Endometrial microvascular endothelial cells (primary cell): ENCODE results near the gene ULK3. TPM values are rescaled to one million over a fixed set of nuclear protein-coding genes. Genes with fewer than 3 reads are reported as not detected.

Source experiments
- in situ Hi-C: cut with HindIII; loops from 2 replicates; pipeline ENCODE4 v1.10.0; 2017; ENCODE audit warnings: low sequenced_read_pairs, low pct_unique_long_range_greater_than_20kb; ENCODE audit errors: inconsistent ontology term
- total RNA-seq: library from RNA; depleted of rRNA; stranded (reverse); fragments of >200 nt; gene quantifications from one replicate; pipeline ENCODE4 v1.2.3, GENCODE V29; 2015; ENCODE audit errors: inconsistent ontology term

ULK3 gene
- total RNA-seq, 1 donor from 2014 or later = 40.2 TPM

DNA sequence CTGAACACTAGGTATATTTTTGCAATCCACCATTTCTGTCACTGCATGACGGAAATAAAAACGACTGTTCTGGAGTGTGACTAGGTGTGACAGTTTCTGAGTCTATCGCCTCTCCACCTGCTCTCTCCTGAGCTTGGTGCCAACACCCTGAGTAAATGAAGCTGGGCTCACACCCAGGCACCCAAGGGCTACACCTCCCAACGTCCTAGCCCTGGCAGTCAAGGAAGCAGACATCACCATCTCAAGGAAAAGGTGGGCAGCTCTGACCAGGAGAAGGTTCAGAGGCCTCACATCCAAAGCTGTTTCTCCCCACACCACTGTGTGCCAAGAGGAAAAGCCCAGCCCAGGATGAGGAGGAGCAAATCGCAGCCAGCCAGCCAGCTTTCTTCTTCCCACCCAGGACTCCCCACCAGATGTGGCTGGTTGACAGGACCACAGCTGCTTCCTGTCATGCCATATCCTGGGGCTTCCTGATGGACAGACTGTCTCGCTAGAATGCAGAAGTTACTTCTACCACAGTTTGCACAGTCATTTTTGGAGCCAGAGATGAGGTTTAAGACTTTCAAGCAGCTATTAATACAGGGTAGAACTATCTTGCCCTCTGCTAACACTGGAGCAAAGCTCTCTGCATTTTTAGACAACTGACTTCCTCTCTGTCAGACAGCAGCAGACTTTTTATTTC lies 26.9 kb upstream of the ULK3 start:
- in situ Hi-C loops = no loop called here

DNA sequence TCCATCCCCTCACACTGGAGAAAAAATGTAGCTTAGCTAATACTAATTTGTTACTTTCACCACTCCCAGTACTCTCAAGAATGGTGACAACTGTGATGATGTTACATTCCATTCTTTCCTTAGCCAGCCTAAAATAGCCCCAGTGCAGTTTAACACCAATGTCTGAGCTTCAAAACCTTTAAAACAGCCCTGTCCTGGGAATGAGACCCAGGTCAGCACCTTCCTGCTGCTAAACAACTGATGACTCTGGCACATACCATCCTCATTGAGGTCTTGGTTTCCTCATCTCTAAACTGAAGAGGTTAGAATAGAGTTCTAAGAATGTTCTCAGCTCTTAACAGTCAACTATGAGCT lies 26.4 kb upstream of the ULK3 start:
- in situ Hi-C loops = no loop called here

DNA sequence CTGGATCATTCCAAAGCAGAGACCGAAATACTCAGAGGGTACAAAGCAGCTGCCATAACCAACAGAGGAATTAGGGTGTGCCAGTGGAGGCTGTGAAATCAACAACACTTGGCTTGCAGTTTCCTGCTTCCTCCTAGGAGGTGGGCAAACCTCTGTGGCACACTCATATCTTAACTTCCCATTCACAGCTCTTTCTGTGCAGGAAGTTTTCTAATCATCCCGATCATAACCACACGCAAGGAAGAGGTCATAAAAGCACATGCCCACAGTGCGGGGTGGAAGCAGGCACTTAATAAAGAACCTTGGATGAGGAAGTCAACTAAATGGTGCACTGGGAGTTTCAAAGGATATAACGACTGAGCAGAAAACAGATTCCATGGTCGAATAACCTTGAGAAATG lies 25.1 kb upstream of the ULK3 start:
- in situ Hi-C loops = no loop called here

DNA sequence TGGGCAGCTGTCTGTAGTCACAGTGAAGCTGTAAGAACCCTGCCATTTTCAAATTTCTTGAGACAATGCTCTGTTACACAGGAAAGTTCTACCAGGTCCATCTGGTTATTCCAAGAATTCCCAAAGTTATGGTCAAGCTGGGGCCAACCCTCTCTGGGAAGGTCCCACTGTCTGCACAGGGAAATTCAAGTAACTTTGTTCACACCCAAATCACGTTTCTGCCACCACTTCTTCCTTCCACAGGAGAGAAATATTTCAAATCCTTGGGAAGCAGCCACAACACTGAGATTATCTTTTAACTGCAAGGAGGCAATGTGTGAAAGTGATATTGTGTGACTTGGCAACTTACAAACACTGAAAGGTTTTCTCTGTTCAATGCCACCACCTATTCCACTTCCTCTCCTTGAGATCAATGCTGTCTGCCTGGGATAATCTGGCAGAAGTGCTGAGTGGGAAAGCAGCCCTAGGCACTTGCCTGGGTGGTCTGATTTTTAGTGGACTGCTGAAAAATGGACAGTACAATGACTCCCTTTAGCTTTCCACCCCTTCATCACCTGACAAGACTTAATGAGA lies 24.6 kb upstream of the ULK3 start:
- in situ Hi-C loops = no loop called here

DNA sequence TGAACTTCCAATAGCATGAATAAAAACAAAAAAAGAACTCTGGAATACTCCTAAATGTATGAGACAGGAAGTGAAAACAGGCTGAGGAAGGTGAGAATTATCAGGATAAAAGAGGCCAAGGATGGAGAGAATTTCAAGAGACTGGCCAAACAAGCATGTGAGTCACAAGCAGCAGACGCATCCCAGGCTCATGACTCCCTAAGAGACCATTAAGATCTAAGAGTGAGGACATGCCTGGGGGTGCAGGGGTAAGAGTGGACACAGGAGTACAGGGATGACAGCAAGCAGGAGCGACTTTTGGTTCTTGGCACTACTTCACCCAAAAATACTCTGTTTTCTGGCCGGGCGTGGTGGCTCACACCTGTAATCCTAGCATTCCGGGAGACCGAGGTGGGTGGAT lies 23.1 kb upstream of the ULK3 start:
- in situ Hi-C loops = no loop called here

DNA sequence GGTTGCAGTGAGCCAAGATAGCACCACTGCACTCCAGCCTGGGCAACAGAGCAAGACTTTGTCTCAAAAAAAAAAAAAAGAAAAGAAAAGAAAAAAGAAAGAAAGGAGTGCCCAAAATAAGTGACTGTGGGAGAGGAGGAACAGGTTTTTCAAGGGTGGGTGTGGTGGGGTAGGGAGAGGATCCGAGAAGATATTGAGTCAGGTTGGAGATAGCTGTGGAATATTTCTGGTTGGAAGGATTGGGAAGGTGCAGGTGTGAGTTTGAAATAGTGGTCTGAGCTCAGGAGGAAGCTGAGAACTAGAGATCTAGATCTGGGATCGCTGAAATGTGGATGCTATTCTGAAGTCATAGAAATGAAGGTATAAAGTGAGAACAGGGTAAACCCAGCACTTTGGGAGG lies 22.4 kb upstream of the ULK3 start:
- in situ Hi-C loops = no loop called here

DNA sequence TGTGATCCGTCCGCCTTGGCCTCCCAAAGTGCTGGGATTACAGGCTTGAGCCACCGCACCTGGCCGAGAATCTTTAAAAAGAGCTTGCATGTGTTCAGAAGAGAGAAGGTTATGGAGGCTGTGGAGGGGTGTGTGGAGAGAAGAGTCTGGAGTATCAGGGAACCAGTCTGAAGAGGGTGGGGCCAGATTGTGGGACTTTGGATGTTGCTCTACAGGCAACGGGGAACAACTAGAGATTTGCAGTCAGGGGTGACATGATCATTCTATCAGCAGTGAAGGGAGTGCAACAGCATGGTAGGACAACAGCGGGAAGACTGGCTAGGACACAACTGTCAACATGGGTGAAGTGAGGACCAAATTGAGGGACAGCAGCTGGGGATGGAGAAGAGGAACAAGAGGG lies 21.3 kb upstream of the ULK3 start:
- in situ Hi-C loops = no loop called here

DNA sequence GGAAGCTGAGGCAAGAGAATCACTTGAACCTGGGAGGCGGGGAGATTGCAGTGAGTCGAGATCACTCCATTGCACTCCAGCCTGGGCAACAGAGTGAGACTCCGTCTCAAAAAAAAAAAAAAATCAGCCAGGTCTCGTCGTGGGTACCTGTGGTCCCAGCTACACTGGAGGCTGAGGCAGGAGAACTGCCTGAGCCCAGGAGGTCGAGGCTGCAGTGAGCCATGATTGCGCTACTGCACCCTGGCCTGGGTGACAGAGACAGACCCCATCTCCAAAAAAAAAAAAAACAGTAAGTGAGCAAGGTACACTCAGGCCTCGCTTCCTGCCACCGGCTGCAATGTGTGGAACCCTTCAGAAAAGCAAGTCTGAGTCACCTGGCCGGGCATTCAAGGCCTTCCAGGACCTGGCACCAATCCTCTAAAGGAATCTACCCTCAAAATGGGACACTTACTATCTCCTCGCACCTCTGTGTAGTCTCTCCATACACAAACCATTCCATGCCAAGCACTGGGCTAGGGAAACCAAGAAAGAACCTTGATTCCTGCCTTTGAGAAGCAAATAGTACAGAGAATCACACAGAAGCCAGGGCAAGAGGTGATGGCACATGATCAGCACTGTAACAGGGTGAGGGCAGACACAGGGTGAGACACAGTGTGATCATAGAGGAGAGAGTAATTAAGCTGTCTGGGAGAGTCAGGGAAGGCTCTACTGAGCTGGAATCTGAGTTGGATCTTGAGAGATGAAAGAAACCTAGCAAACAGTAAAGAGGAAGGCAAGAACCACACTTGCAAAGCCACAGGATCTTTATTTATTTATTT lies 20.5 kb upstream of the ULK3 start:
- in situ Hi-C loops = no loop called here

DNA sequence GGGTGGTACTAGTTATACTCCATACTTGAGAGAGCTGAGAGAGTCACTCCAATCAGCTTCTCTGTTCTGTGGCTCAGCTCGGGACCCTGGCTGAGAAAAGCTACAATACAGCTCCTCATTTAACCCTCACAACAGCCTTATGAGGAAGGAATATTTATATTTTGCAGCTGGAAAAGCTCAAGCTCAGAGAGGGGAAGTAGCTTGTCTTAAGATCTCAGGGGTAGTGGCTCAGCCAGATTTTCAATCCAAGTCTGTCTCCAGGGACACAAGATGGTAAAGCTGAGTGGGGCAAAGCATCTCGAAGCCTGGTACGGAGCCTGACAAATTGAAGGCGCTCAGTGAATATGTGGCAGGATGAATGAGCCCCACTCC lies 15.4 kb upstream of the ULK3 start:
- in situ Hi-C loops = no loop called here

DNA sequence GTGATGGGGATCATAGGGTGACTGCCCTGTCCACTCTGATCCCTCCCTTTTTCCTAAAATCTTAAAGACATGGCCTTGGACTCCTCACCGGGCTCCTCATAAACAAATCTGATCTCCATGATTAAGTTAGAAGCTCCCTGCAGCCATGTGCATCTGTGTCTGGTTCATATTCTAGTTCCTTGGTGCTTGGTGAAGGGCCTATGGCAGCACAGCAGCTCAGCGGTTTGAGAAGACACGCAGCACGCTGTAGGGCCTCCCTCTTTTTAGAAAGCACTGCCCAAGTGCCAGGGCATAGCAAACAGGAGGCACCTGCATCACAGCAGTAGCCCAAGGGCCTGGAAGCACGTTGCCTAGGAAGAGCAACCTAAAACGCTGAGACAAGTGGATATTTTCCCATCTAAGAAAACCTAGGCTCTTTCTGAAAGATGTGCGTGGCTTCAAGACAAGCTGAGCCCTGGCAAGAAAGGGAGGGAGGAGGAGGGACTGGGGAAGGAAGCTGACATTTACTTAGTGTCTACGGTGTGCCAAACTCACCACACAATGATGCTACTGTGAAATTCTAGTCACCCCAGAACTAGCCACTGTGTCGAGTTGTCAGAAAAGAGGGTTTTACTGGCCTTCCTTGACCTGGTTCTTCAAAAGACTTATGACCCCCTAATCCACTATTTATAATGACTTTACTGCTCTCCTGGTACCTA lies 14.9 kb upstream of the ULK3 start:
- in situ Hi-C loops = no loop called here

DNA sequence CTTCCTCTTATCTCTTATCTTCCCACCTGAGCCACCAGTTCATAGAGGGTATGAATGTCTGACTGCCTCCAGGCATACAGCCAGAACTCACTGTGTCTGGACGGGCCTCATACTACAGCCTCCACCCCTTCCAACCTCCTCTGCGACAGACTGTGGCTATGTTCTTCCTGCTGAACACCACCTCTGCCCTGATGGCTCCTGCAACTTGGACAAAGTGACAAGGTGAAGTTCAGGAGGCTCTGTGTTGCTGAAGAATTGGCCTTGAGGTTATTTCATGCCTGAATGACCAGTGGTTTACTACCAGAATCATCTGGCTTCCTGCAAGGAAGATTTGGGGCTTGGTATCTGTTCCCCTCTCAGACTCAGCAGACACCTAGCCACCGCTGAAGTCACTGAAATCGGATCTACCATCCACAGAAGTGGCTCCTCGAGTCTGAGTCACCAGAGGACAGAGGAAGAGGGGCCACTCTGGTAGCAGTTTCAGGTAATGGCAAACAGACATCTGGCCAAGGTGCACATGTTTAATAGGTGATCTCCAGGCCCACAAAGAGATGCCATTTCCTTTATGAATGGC lies 14.2 kb upstream of the ULK3 start:
- in situ Hi-C loops = no loop called here

DNA sequence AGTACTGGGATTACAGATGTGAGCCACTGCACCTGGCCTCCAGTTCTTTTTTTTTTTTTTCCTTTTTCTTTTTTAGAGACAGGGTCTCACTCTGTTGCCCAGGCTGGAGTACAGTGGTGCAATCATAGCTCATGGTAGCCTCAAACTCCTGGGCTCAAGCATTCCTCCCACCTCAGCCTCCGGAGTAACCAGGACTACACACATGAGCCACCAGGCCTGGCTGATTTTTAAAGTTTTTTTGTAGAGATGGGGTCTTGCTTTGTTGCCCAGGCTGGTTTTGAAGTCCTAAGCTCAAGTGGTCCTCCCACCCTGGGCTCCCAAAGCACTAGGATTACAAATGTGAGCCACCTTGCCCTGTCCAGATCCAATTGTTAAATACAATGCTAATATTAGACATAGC lies 13.6 kb upstream of the ULK3 start:
- in situ Hi-C loops = no loop called here

DNA sequence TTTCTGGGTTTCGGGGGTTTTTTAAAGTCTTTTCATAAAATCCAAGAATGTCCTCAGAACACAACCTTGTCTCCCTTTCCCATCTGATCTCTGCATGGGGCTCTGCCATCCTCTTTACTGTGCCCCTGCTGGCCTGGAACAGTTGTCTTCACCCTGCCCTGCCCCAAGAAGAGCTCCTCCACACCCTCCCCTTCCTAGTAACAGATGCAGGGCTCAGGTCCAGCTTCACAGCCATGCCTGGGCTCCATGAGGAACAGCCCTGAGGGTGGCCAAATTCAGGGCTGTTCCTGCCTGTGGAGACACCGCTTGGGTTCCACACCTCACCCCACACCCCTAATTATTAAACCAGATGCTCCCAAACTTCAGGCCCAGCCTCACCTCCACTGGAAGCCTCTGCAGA lies 12.9 kb upstream of the ULK3 start:
- in situ Hi-C loops = no loop called here

DNA sequence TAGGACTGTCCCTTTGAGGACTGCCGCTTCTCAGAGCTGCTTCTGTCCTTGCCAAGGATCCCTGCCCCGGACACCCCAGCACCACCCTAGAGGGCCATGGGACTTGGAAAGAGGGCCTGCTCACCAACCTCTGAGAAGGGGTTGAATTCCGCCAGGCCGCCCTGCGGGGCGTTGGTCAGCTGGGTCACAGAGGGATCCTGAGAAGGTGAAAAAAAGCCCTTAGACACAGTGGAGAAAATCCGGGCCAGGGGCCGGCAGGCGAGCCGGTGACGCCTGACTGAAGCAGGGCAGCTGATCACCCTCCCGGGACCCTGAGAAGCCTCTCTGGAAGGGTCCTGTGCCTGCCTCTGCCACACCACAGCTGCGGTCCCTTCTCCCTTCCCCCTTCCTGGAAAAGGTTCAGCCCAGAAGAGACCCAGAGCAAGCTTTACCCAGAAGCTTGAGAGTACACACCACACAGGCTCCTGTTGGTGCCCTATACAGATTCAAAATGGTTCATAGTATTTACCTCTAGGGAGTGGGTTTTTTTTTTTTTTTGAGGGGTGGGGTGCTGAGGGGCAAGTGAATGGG lies 11.6 kb upstream of the ULK3 start:
- in situ Hi-C loops = no loop called here

DNA sequence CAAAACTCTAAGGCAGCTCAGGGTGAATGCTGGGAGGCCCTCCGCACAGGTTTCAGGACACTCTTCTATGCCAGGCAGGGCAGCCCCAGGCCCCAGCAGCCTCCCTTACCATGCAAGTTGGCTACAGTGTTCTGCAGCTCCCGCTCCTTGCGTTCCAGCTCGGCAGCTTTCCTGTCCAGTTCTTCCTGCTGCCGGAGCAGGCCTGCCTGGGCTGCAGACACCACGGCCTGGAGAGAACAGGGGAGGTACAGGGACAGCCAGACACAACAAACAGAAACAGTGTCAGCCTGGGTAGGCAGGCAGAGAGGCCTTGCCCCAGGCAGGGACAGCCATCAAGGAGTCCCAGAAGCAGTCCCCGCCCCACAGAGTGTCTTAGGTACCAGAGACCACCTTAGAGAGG lies 9.0 kb upstream of the ULK3 start:
- in situ Hi-C loops = no loop called here

DNA sequence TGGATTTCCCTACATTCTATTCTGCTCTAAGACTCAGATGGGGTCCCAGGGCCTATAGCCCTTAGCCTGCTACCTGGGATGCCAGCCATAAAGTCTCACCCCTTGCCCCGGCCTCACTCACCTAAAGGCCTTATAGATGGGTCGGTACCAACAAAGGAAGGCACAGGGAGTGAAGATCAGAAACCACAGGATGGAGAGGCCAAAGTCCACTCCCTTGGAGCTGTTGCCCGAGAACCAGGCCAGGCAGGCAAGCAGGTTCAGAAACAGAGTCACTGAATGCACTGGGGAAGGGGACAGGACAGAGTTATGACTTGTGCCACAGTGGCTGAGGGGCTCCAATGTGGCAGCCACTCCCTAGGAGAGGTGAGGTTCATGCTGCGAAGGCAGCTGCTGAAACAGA lies 7.4 kb upstream of the ULK3 start:
- in situ Hi-C loops = no loop called here

DNA sequence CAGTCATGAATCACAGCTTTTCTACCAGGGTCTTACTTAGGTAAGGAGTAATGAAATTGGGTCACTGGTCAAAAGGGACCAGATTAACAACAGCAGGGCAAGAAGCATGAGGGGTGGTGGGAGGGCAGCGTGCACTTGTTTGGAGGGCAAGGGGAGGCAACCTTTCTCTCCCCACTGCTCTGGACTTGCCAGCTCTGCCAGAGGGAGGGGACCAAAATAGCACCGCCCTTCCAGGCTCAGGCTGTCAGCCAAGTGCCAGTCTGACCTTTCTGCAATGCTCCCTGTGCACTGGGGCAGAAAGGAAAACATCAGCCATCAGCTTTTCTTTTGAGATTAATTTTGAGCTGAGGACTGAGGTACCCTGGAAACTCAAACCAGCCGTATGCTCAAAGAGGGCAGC lies 4.5 kb upstream of the ULK3 start:
- in situ Hi-C loops = no loop called here

DNA sequence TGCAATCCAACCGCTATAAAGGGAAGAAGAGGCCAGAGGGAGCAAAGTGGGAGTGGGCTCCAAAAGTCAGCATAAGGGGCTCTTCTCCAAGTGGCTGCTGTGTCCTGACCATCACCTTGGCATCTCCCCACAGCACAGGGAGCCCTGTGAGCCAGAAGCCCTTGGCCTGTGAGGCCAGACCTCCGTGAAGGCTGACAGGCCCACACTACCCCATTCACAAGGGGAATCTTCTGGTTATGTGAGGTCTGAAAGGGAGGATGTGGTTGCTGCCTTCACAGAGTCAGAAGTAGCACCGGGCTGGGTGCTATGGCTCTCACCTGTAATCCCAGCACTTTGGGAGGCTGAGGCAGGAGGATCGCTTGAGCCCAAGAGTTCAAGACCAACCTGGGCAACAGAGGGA lies 2.6 kb upstream of the ULK3 start:
- in situ Hi-C loops = no loop called here

DNA sequence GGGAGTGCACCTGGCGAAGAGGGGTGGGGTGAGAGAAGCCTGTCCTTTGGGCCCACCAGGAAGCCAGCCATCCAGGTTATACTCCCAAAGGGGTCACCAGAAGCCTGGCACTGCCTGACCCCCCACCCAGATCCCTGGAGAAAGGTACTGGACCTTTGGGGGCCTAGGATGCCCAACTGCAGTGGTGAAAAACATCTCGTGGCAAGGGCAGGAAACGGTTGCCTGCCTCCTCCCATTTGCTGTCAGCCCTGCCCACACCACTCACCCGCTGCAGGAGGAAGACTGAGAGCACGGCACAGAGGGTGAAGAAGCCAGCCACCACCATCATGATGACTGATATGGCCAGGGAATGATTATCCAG lies 2.2 kb upstream of the ULK3 start:
- in situ Hi-C loops = no loop called here
